Adipocyte (in vitro differentiated cells): ENCODE data around the gene RING1.

Source experiments
- DNase-seq: peaks from one replicate; pipeline ENCODE4 v3.0.0-alpha.2; 2015; ENCODE audit warnings: low read depth
- H3K27me3 ChIP-seq: replicated peaks from 2 replicates; pipeline ENCODE4 v1.7.0; 2013; ENCODE audit warnings: mild to moderate bottlenecking, low read length, moderate library complexity; ENCODE audit not compliant: control insufficient read depth, insufficient read depth
- H3K36me3 ChIP-seq: 2 replicates; pipeline ENCODE4 v1.7.0; 2013; ENCODE audit warnings: low read length, mild to moderate bottlenecking, moderate library complexity; ENCODE audit not compliant: control insufficient read depth, insufficient read depth, severe bottlenecking
- H3K4me1 ChIP-seq: 2 replicates; pipeline ENCODE4 v1.7.0; 2013; ENCODE audit warnings: mild to moderate bottlenecking, low read length, moderate library complexity; ENCODE audit not compliant: control insufficient read depth, insufficient read depth
- H3K4me3 ChIP-seq: 2 replicates; pipeline ENCODE4 v1.7.0; 2013; ENCODE audit warnings: mild to moderate bottlenecking, low read length, moderate library complexity
- H3K9ac ChIP-seq: 2 replicates; pipeline ENCODE4 v1.7.0; 2013; ENCODE audit warnings: mild to moderate bottlenecking, low read length, moderate library complexity
- H3K9me3 ChIP-seq: 2 replicates; pipeline ENCODE4 v1.7.0; 2013; ENCODE audit warnings: mild to moderate bottlenecking, low read length, moderate library complexity; ENCODE audit not compliant: control insufficient read depth

Gene RING1

DNA sequence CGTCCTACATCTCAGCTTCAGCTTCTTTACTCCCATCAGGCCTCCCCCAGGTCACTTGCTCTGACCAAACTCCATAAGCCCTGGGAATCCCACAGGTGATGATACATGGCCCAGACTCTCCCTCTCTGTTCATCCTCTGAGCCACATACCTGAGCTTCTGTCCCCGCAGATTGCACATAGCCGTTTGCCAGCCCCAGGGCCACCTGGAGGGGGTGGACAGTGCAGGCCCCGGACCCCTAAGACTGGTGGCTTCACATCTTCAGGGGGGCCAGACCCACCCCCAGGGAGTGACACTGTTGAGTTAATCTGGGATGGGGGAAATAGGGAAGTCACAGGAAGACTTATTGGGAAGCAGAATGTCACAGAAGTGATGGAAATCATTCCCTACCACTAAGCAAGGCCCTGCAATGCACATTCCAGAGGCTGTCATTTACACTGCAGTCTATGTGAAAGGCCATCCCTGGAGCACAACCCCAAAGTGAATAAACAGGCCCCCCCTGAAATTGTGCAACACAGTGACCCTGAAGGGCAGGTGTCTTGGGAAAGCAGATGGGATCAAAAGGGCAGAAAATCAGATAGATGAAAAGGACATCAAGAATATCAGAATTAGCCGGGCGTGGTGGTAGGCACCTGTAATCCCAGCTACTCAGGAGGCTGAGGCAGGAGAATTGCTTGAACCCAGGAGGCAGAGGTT is 10.0 kb upstream of the RING1 start:
- H3K9me3 ChIP-seq = no peaks in the 10 kb centered on the region

DNA sequence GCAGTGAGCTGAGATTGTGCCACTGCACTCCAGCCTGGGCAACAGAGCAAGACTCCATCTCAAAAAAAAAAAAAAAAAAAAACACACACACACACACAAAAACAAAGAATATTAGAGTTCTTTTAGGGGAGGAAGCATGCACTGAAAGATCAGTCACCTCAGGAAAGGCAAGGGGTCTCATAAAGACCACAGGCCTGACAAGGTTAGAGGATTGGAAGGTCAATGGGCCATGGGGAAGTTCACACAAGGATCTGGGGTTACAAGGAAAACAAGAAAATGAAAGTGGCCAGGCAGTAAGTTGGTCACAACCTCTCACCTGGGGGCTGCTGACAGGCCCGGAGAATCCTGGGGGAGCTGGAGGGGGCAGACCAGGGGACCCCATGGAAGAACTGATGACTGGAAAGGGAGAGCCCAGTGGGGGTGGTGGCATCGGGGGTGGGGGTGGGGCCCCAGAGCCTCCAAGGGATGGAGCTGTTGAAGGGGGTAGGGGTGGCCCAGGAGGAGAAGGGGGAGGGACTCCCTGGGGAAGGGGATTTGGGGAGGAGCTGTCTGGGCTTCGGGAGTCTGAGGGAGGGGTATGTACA is 9.4 kb upstream of the RING1 start:
- Histone ChIP-seq H3K27me3 (no peaks in the 10 kb centered on the region), H3K9ac (peak overlapping the region; percentile 95), H3K4me1 (peaks cover 49% of the 10 kb centered on the region), H3K4me3 (peak overlapping the region; percentile 93), H3K36me3 (peaks cover 56% of the 10 kb centered on the region), H3K9me3 (no peaks in the 10 kb centered on the region)
- DNase-seq = no peak

More for the DNA sequence above, 10.0 kb upstream of the RING1 start:
- no peak for DNase-seq
- no peak overlapping the region for H3K4me3 ChIP-seq
- H3K27me3 ChIP-seq = no peaks in the 10 kb centered on the region
- peaks cover 43% of the 10 kb centered on the region for H3K4me1 ChIP-seq
- H3K36me3 ChIP-seq = peaks cover 52% of the 10 kb centered on the region
- H3K9ac ChIP-seq = peak overlapping the region; percentile 46

DNA sequence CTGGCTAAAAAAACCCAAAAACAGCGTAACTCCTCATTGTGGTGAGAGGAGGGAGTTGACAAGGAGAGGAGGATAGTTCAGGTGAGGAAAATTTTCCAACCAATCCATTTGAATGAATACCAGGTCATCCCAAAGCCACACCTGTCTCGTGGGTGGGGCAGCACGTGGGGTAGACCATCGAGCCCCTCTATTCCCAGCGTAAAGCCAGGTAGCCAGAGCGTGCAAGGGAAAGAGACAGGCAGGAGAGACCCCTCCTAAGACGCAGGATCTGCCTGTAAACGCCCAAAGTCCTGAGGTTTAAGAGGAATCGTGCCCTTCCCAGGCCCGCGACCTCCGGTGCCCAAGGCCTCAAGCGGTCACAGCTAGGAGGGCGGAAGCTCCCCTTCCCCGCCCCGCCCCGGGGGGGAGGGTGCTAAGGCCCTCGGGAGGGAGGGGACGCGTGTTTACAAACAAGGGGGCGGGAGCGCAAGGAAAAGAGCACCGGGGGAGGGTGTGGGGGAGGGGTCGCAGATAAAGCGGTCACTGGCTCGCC is 8.5 kb upstream of the RING1 start:
- Histone ChIP-seq H3K9me3 (no peaks in the 10 kb centered on the region), H3K27me3 (no peaks in the 10 kb centered on the region), H3K36me3 (peaks cover 51% of the 10 kb centered on the region), H3K4me3 (peak overlapping the region; percentile 93), H3K4me1 (peaks cover 54% of the 10 kb centered on the region), H3K9ac (peak overlapping the region; percentile 95)
- DNase-seq = no peak

DNA sequence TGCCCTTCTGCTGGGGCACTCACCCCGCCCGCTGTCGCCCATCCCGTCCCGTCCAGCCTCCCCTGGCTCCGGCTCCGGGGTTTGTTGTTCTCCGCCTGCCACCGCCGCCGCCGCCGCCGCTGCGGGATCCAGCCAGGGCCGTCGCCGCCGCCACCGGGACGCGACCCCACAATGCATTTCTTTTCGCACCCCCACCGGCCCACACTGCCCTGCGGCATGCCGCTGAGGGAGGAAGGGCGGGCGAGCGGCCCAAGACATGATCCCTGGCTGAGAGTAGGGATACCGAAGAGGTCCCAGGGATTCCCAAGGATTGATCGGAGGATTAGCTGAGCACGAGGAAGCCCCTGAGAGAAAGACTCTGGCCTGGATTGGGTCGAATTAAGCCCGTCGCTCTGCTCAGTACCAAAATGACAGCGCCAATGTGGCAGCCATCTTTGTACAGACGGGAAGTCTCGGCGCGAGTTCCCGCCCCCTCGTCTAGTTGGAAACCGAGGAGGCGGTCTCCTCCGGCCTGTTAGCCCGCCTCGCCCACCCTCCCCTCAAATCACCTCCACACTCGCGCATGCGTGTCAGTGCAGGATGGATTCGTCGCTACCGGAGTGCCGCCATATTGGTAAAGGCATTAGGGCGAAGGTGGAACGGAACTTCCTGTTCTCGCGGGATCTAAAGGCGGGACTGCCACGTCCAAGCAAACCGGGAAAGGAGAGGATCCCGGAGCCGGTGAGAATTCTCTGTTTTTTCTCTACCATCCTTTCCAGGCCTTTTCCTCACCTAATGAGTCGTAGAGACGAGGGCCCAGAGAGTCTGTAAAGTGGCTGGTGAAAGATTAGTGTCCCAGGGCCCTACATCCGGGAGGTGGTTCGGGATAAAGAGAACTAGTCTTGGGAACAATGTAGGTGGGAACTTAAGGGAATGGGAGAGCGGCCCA is 7.8 kb upstream of the RING1 start, which contains the start of the genes RXRB and SLC39A7:
TSS of gene RXRB (minus strand) at position 447 of the 928 bp plus-strand sequence. CDS start at position 258, 189 bp downstream.
TSS of gene SLC39A7 (plus strand) at position 649 of the 928 bp plus-strand sequence. CDS start 379 bp downstream, outside the sequence.
- H3K36me3 ChIP-seq = peaks cover 43% of the 10 kb centered on the region
- peak; percentile 100 for DNase-seq
- H3K4me3 ChIP-seq = peak within 1 kb of the TSS; percentile 93
- H3K9me3 ChIP-seq = no peaks in the 10 kb centered on the region
- no peaks in the 10 kb centered on the region for H3K27me3 ChIP-seq
- peaks cover 62% of the 10 kb centered on the region for H3K4me1 ChIP-seq
- H3K9ac ChIP-seq = peak within 1 kb of the TSS; percentile 95

DNA sequence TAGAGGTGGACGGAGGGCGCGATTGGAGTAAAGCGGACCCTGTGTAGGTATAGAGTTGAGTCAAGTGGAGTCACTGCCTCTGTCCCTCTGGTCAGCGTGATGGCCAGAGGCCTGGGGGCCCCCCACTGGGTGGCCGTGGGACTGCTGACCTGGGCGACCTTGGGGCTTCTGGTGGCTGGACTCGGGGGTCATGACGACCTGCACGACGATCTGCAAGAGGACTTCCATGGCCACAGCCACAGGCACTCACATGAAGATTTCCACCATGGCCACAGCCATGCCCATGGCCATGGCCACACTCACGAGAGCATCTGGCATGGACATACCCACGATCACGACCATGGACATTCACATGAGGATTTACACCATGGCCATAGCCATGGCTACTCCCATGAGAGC is 7.2 kb upstream of the RING1 start:
- Histone ChIP-seq H3K4me1 (peaks cover 65% of the 10 kb centered on the region), H3K9ac (peak overlapping the region; percentile 95), H3K9me3 (no peaks in the 10 kb centered on the region), H3K4me3 (peak overlapping the region; percentile 93), H3K27me3 (no peaks in the 10 kb centered on the region), H3K36me3 (peaks cover 37% of the 10 kb centered on the region)
- DNase-seq = no peak

DNA sequence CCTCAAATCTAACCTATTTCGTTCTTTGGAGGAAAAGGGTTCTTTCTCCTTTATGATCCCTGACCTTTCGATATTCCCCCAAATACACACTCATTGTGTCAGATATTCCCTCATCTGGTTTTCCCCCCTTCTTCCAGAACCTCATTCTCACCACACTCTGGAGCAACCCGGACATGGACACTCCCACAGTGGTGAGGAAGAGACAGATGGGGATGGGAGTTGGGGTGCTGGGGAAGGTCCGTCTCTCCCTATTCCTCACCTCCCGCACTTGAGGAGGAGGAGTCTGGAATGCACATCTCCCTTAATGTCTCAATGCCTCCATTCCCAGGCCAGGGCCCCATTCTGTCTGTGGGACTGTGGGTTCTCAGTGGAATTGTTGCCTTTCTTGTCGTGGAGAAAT is 6.4 kb upstream of the RING1 start:
- no peak for DNase-seq
- peak overlapping the region; percentile 93 for H3K4me3 ChIP-seq
- peaks cover 29% of the 10 kb centered on the region for H3K36me3 ChIP-seq
- H3K4me1 ChIP-seq = peaks cover 71% of the 10 kb centered on the region
- peak overlapping the region; percentile 95 for H3K9ac ChIP-seq
- no peaks in the 10 kb centered on the region for H3K27me3 ChIP-seq
- no peaks in the 10 kb centered on the region for H3K9me3 ChIP-seq

DNA sequence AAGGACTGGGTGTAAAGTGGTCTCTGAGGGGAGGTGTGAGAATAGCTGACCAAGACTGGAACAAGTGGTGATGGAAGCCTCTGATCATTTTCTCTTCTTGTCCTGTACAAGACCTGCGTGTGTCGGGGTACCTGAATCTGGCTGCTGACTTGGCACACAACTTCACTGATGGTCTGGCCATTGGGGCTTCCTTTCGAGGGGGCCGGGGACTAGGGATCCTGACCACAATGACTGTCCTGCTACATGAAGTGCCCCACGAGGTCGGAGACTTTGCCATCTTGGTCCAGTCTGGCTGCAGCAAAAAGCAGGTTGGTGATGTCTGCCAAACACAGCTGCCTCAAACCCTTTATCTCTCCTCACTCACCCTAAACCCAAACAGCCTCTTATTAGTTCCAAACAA is 5.5 kb upstream of the RING1 start:
- H3K4me3 ChIP-seq = peak overlapping the region; percentile 93
- no peak for DNase-seq
- peaks cover 66% of the 10 kb centered on the region for H3K4me1 ChIP-seq

DNA sequence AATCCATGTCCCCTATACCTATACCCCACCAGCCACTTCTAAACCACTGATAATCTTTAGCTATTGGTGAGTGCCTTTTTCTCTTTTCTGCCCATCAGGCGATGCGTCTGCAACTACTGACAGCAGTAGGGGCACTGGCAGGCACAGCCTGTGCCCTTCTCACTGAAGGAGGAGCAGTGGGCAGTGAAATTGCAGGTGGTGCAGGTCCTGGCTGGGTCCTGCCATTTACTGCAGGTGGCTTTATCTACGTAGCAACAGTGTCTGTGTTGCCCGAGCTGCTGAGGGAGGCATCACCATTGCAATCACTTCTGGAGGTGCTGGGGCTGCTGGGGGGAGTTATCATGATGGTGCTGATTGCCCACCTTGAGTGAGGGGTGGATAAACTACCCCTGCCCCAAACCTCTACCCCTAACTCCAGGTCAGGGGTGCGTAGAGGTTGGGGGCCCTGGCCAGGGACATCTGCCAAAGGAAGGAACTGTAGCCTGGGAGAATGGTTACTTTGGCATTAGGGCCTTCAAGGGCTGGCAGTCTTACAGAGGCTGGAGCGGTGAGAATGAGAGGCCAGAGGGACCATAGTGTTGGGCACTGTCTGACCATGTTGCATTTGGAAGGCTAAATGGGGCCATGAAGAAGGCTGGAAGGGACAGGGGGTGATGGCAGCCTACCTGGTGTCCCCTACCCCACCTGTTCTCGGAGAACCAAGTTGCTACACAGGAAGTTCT is 4.7 kb upstream of the RING1 start:
- Histone ChIP-seq H3K4me1 (peaks cover 58% of the 10 kb centered on the region), H3K9ac (peak overlapping the region; percentile 10), H3K36me3 (peaks cover 26% of the 10 kb centered on the region), H3K27me3 (no peaks in the 10 kb centered on the region), H3K4me3 (peak overlapping the region; percentile 84), H3K9me3 (no peaks in the 10 kb centered on the region)
- no peak for DNase-seq

More for the DNA sequence above, 5.5 kb upstream of the RING1 start:
- Histone ChIP-seq H3K9me3 (no peaks in the 10 kb centered on the region), H3K36me3 (peaks cover 26% of the 10 kb centered on the region), H3K9ac (peak overlapping the region; percentile 95), H3K27me3 (no peaks in the 10 kb centered on the region)

DNA sequence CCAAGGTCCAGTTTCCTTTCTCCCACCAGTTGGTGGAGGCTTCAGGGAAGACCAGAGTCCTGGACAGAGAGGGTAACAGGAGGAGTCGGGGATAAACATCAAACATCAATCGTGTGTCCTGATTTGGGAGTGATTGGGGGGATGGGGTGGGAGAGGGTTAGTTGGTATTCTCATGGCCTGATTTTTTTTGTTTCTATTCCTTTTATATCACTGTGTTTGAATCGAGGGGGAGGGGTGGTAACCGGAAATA is 4.2 kb upstream of the RING1 start:
- H3K4me1 ChIP-seq = peaks cover 59% of the 10 kb centered on the region
- peak overlapping the region; percentile 84 for H3K4me3 ChIP-seq

DNA sequence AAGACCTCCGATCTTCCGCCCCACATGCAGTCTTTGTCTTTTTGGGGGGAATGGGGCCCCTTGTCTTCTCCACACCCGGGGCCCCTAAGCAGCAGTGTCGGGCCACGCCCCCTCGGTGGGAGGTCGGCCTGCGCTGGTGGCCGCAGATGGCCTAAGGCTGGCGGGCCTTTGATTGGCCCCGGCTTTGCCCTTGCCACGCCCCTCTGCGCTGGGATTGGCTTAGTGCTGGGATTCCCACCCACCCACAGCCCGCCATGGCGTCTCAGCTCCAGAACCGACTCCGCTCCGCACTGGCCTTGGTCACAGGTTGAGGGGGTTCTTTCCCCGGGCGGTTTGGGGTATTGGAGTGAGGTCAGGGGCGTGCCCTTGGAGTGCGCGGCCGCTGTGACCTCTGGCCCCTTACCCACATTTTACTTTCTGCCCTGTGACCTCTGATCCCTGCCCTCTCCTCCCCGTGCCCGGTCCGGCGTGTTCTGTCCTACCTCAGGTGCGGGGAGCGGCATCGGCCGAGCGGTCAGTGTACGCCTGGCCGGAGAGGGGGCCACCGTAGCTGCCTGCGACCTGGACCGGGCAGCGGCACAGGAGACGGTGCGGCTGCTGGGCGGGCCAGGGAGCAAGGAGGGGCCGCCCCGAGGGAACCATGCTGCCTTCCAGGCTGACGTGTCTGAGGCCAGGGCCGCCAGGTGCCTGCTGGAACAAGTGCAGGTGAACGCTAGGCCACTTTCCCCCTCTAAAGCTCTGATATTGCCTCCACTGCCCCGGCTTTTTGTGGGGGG is 3.7 kb upstream of the RING1 start, which contains the start of gene HSD17B8:
TSS of gene HSD17B8 (plus strand) at position 241 of the 776 bp plus-strand sequence. CDS start at position 255, 14 bp downstream.
- H3K4me1 ChIP-seq = peaks cover 54% of the 10 kb centered on the region
- peak; percentile 97 for DNase-seq
- H3K9me3 ChIP-seq = no peaks in the 10 kb centered on the region
- peaks cover 29% of the 10 kb centered on the region for H3K36me3 ChIP-seq
- peak within 1 kb of the TSS; percentile 84 for H3K9ac ChIP-seq
- peak within 1 kb of the TSS; percentile 84 for H3K4me3 ChIP-seq
- no peaks in the 10 kb centered on the region for H3K27me3 ChIP-seq

More for the DNA sequence above, 4.2 kb upstream of the RING1 start:
- Histone ChIP-seq H3K36me3 (peaks cover 26% of the 10 kb centered on the region), H3K9ac (peak overlapping the region; percentile 10), H3K27me3 (no peaks in the 10 kb centered on the region), H3K9me3 (no peaks in the 10 kb centered on the region)
- no peak for DNase-seq
